ENCODE data around the gene NSUN2.

DNA sequence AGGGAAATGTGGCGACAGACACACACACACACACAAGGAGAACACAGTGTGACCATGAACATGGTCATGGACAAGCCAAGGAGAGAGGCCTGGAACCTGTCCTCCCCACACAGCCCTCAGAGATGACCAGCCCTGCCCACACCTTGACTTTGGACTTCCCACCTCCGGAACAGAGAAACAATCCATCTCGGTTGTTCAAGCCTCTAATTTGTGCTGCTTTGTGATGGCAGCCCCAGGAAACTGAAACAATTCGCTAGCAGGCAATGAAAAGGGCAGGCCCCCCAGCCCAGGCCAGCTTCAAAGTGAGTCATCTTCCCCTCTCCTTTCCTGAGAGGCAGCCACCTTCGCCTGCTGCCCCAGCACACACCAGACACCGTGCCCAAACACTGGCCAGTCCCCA lies 47.7 kb downstream of the NSUN2 start:
- TF ChIP-seq EZH2 (IDR thresholded peaks at IDR 0.05; ENCODE audit: low read depth), result no peak
- TF ChIP-seq, protein P1, sequence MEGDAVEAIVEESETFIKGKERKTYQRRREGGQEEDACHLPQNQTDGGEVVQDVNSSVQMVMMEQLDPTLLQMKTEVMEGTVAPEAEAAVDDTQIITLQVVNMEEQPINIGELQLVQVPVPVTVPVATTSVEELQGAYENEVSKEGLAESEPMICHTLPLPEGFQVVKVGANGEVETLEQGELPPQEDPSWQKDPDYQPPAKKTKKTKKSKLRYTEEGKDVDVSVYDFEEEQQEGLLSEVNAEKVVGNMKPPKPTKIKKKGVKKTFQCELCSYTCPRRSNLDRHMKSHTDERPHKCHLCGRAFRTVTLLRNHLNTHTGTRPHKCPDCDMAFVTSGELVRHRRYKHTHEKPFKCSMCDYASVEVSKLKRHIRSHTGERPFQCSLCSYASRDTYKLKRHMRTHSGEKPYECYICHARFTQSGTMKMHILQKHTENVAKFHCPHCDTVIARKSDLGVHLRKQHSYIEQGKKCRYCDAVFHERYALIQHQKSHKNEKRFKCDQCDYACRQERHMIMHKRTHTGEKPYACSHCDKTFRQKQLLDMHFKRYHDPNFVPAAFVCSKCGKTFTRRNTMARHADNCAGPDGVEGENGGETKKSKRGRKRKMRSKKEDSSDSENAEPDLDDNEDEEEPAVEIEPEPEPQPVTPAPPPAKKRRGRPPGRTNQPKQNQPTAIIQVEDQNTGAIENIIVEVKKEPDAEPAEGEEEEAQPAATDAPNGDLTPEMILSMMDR (conservative IDR thresholded peaks at IDR 0.05), result no peak
